Measurements from ENCODE around the gene IGFLR1.

GRCh38 chr19:35731779-35732405 lies 10.4 kb downstream of the IGFLR1 start:
- no peak for TF ChIP-seq CTCF (IDR thresholded peaks at IDR 0.05; ENCODE audit: low read length)
- no peak for TF ChIP-seq EZH2 (IDR thresholded peaks at IDR 0.05; ENCODE audit: borderline replicate concordance, low read length)

All from OCI-LY1 (cell line).